SK-N-MC (cell line): ENCODE measurements around the gene UBR3.

Source experiments
- DNase-seq: peaks from one replicate; pipeline ENCODE4 v3.0.0-alpha.2; 2011; ENCODE audit warnings: low read depth, low spot score
- H3K27ac ChIP-seq: fragments of 200-600 bp; sonication (generic); 2 replicates; pipeline ENCODE4 v1.5.1; 2016; ENCODE audit warnings: mixed run types
- H3K36me3 ChIP-seq: fragments of 200-600 bp; sonication (generic); 2 replicates; pipeline ENCODE4 v1.6.1; 2017; ENCODE audit warnings: antibody characterized with exemption, low read length, mixed read lengths; ENCODE audit not compliant: insufficient read depth
- H3K4me3 ChIP-seq: fragments of 200-600 bp; sonication (generic); 2 replicates; pipeline ENCODE4 v1.5.1; 2016
- H3K9ac ChIP-seq: fragments of 200-600 bp; sonication (generic); 2 replicates; pipeline ENCODE4 v1.8.0; 2017; ENCODE audit warnings: mixed run types, mixed read lengths; ENCODE audit not compliant: insufficient read length
- H3K9me3 ChIP-seq: fragments of 200-600 bp; sonication (generic); 2 replicates; pipeline ENCODE4 v1.6.1; 2017; ENCODE audit warnings: low read depth, mild to moderate bottlenecking, antibody characterized with exemption, low read length, moderate library complexity, mixed read lengths
- EZH2 ChIP-seq: fragments of 200-600 bp; sonication (generic); IDR thresholded peaks from one replicate; pipeline ENCODE4 v1.6.1; 2017; ENCODE audit warnings: antibody characterized with exemption
- FOXP2 ChIP-seq: optimal IDR thresholded peaks from 2 replicates; pipeline ENCODE3; 2011; ENCODE audit warnings: mild to moderate bottlenecking, moderate library complexity; ENCODE audit not compliant: insufficient read depth; ENCODE audit errors: extremely low read length, control extremely low read depth
- POLR2AphosphoS5 ChIP-seq: IDR thresholded peaks from 2 replicates; pipeline ENCODE4 v1.6.1; 2012; ENCODE audit warnings: mild to moderate bottlenecking, low read depth, low read length, borderline replicate concordance

UBR3 gene

DNA sequence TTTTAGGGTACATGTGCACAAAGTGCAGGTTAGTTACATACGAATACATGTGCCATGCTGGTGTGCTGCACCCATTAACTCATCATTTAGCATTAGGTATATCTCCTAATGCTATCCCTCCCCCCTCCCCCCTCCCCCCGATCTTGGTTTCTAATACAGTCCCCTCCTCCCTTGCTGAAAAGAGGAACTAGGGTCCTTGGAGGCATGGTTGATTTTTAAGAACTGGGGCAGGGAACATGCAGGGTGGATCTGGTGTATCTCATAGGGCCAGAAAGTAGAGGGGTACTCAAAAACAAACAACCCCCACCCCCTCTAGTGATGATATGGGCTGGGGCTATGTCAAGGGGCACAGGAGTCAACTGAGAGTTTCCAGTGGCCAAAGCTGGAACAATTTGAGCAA, 153.4 kb downstream of the UBR3 start:
- H3K9ac ChIP-seq = no peak overlapping the region
- H3K36me3 ChIP-seq = no peaks in the 10 kb centered on the region
- no peak overlapping the region for H3K27ac ChIP-seq
- TF ChIP-seq POLR2AphosphoS5 (no peak), FOXP2 (no peak), EZH2 (no peak)
- 0 out of 2 replicates have a peak, but pooled peaks cover 4% of the 10 kb centered on the region for H3K9me3 ChIP-seq
- no peak for DNase-seq
- H3K4me3 ChIP-seq = no peak overlapping the region

DNA sequence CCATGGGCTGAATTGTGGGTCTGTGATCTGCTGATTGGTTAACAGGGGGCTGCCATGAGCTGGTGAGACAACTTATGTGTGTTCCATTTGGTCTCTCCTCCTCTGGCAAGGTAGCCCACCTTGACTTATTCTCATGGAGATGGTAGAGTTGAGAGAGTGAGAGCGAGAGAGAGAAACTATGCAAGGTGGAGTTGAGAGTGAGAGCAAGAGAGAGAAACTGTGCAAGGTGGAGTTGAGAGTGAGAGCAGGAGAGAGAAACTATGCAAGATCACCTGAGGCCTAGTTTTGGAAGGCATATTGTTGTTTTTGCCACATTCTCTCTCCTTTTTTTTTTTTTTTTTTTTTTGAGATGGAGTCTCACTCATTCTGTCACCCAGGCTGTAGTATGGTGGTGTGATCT, 155.7 kb downstream of the UBR3 start:
- Histone ChIP-seq H3K27ac (no peak overlapping the region), H3K9me3 (no peaks in the 10 kb centered on the region), H3K4me3 (no peak overlapping the region), H3K9ac (no peak overlapping the region), H3K36me3 (peaks cover 5% of the 10 kb centered on the region; the same call in 1 of the 2 replicates)
- DNase-seq = no peak
- TF ChIP-seq POLR2AphosphoS5 (no peak), EZH2 (no peak), FOXP2 (no peak)

- no peak overlapping the region for H3K4me3 ChIP-seq
- no peak overlapping the region for H3K27ac ChIP-seq
- no peak for DNase-seq
Measured at GRCh38 chr2:169983506-169983905, 156.3 kb downstream of the UBR3 start.

GRCh38 chr2:169984145-169984544, 156.9 kb downstream of the UBR3 start:
- TF ChIP-seq FOXP2 = no peak
- no peak for TF ChIP-seq EZH2
- no peak for TF ChIP-seq POLR2AphosphoS5
- Histone ChIP-seq H3K27ac (no peak overlapping the region), H3K4me3 (no peak overlapping the region), H3K36me3 (peaks cover 5% of the 10 kb centered on the region; the same call in 1 of the 2 replicates), H3K9me3 (no peaks in the 10 kb centered on the region), H3K9ac (no peak overlapping the region)
- DNase-seq = no peak

More at GRCh38 chr2:169983506-169983905, 156.3 kb downstream of the UBR3 start:
- Histone ChIP-seq H3K36me3 (peaks cover 5% of the 10 kb centered on the region; the same call in 1 of the 2 replicates), H3K9me3 (no peaks in the 10 kb centered on the region), H3K9ac (no peak overlapping the region)
- TF ChIP-seq FOXP2 = no peak
- TF ChIP-seq POLR2AphosphoS5 = no peak
- no peak for TF ChIP-seq EZH2

DNA sequence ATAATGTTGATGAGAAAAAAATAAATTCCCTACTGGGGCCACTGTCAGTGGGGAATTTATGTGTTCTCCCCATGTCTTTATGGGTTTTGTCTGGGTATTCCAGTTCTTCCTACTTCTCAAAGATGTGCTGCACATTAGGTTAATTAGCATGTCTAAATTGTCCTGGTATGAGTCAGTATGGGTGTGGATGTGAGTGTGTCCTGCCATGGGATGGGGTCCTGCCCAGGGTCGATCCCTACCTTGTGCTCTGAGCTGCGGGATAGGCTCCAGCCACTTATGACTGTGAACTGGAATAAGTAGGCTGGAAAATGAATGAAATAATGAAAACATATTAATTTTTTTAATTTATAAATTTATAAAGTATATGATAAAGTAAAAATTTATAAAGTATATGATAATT, 167.5 kb downstream of the UBR3 start:
- H3K4me3 ChIP-seq = no peak overlapping the region
- H3K27ac ChIP-seq = no peak overlapping the region
- H3K36me3 ChIP-seq = no peaks in the 10 kb centered on the region
- no peaks in the 10 kb centered on the region for H3K9me3 ChIP-seq
- DNase-seq = no peak
- H3K9ac ChIP-seq = no peak overlapping the region
- TF ChIP-seq POLR2AphosphoS5 (no peak), EZH2 (no peak), FOXP2 (no peak)

GRCh38 chr2:169997140-169997887, 170.1 kb downstream of the UBR3 start:
- TF ChIP-seq EZH2 = no peak
- no peak for TF ChIP-seq FOXP2
- no peak for TF ChIP-seq POLR2AphosphoS5
- no peak for DNase-seq
- Histone ChIP-seq H3K9ac (no peak overlapping the region), H3K36me3 (no peaks in the 10 kb centered on the region), H3K9me3 (no peaks in the 10 kb centered on the region), H3K4me3 (no peak overlapping the region), H3K27ac (no peak overlapping the region)

DNA sequence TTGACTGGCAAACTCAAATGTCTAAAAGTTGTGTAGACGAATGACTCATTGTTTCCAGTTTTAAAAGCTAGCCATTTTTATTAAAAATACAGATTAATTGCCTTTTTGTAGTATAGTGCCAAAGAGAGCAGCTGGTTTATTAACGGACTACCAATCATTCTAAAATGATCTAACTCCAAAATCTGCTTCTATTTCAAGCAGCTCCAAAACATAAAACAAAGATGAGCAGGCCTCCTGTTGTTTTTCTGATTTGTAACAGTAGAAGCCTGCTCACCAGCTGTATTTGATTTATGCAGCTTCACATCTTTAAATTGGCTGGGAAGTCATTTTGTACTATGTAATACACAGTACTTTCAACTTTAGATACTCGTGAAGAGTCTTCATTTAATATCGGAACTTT, 171.8 kb downstream of the UBR3 start:
- DNase-seq = no peak
- Histone ChIP-seq H3K36me3 (0 out of 2 replicates have a peak, but pooled peaks cover 4% of the 10 kb centered on the region), H3K4me3 (no peak overlapping the region), H3K9me3 (no peaks in the 10 kb centered on the region), H3K27ac (no peak overlapping the region), H3K9ac (no peak overlapping the region)
- no peak for TF ChIP-seq FOXP2
- no peak for TF ChIP-seq EZH2
- no peak for TF ChIP-seq POLR2AphosphoS5

DNA sequence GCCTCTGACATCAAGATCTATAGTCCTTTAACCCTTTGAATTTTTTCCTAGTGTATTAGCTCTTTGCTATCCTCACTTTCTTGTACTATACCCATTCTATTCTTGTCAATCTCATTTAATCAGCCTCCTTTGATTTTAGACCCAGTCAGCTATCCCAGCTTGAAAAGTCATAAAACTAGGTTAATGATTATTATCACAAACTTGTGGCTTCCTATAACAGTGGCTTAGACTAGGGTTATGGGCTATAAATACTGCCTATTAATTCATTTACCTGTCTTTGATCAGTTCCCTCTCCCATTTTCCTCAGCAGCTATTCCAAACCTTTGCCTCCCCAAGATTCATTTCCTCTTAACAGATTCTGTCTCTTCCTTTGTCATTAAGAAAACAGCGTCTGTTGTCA, 174.8 kb downstream of the UBR3 start:
- H3K27ac ChIP-seq = no peak overlapping the region
- H3K36me3 ChIP-seq = 0 out of 2 replicates have a peak, but pooled peaks cover 4% of the 10 kb centered on the region
- no peak overlapping the region for H3K4me3 ChIP-seq
- TF ChIP-seq FOXP2 (no peak), EZH2 (no peak), POLR2AphosphoS5 (no peak)
- no peak overlapping the region for H3K9ac ChIP-seq
- H3K9me3 ChIP-seq = no peaks in the 10 kb centered on the region
- DNase-seq = no peak
